Activated CD4-positive, alpha-beta T cell treated with anti-CD3 and anti-CD28 coated beads, Interleukin-2, amount 50 U/mL, for 16 hours (primary cell): ENCODE results near the gene ADGRD1.

ENCODE experiments used
- DNase-seq: peaks from one replicate; pipeline ENCODE4 v3.0.0-alpha.2; 2020

The ADGRD1 gene

DNA sequence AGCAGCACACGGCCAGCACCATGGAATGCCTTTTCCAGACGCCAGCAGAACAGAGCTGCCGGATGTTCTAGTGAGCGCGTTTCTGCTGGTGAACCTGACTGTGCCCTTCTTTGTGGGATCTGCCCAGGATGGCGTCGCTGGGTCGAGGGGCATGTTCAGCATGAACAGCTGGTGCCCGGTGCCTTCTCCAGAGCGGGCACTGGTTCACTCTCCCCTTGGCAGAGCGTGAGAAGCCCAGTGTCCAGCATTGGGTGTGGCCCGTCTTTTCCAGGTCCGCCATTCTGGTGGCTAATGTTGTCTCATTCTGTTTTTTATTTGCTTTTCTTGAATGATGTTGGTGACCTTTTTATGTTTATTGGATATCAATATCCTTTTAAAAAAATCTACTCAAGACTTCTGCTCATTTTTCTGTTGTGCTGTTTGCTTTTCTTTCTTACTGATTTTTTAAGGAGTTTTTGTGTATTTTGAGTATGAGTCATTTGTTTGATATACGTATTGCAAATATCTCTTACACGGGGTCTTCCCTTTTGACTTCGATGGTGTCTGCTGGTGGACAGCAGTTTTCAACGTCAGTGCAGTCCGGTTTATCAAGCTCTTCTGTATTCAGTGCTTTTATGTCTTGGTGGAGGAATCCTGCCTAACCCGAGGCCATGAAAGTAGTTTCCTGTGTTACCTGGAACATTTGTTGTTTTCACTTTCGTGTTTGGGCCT is 74.3 kb downstream of the ADGRD1 start:
- DNase-seq, result no peak

DNA sequence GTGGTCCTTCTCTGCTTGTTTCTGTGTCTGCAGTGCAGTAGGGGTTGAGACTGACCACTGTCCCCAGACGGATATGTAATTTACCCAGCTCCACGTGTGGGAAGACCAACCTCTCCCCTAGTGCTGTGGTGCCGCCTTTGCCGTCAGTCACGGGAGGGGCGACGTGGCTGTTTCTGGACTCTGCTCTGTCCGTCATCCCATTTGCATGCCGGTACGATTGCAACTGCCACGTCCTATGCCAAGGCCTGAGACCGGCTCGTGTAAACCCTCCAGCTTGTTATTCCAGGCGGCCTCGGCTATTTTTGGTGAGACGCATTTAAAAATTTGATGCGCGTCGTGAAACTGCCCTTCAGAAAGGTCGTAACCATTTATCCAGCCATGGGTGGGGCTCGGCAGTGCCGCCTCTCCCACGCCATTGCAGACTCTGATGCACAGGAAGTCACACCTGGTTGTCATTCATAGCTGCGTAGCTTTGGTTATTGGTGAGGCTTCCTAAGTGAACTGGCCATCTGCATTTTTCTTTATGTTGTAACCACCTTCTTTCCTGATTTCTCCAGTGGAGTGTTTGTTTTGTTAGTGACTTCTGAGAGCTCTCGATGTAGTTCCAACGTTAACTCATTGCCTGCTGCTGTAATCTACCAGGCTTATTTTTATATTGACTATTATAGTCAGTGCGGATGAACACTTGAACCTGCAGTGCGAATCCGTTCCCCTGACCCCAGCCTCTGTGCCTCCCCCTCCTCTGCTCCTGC is 75.1 kb downstream of the ADGRD1 start:
- DNase-seq, result no peak

DNA sequence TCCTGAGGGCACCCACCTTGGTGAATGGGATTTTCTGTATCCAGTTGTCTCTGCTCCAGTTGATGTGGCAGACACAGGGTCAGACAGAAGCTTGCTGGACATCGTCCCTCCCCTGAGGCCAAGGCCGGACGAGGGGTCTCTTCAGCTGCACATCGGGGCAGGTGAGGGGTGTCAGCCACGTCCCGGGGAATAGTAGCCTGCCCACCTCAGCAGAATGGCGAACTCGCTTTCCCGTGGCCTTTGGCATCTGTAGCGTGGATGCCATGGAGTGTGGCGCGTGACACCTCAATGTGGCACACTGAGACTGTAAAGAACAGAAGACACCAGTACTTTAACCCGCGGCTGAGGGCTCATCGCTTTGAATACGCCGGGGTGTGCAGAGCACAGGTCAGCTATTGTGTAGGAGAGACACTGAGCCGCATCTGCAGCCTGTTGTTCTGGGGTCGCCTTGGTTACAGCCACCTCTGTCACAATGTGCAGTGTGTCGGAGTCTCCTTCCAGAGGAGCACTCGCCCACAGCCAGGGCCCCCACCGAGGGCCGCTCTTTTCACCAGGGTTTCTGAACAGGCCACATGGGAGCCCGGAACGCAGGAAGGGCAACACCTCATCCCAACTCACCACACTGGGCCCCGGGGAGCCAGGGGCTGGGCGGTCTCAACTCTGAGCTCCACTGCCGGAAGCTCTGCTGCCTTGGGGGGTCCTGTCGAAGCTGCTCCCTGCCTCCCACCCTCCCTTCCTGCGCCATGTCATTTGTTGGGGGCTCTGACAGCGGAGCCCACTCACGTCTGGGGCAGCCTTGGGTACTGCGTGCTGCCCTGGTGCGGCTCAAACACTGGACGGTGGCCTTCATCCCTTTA is 77.0 kb downstream of the ADGRD1 start:
- DNase-seq, result no peak

DNA sequence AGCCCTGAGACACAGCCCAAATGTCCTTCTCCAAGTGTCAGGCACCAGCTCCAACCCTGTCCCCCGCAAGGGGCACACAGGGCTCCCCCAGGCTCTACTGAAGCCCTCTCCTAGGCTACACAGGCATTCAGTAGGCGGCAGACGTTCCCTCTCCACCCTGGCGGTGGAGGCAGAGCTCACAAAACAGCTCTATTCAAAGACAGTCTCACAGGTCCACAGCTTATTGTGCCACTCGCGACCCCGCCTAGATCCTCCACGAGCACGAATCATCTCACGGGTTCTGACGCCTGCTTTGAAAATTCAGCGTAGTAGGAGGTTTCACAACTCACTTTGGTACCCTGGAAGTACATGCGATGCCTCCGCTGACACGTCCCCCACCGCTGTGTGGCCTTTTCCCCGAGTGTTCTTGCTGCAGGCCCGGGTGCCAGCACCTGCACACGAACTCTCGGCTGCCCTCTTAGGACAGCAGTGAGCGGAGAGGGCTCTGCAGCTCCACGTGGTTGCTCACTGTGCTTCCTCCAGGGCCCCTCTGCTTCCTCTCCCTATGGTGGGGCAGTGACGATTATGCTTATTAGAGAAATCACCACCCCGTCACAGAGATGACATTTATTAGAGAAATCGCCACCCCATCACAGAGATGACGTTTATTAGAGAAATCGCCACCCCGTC is 78.5 kb downstream of the ADGRD1 start:
- no peak for DNase-seq

DNA sequence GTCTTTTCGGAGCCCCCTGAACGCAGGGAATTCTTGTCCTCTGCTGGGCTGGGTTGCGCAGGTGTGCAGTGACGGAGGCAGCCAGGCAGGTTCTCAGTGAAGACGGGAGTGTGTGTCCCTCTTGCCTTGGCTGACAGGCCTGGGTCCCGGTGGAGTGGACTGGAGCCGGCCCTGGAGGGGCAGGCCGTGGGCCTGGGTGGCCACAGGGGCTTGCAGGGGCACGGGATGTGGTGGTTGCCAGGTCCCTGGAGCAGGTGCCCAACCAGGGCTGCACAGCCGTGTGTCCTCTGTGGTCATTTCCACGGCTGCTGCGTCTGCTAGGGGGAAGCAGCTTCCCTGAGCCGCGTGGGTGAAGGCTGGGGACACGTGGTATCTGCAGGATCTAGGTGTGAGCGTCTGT is 79.8 kb downstream of the ADGRD1 start:
- DNase-seq, result no peak

DNA sequence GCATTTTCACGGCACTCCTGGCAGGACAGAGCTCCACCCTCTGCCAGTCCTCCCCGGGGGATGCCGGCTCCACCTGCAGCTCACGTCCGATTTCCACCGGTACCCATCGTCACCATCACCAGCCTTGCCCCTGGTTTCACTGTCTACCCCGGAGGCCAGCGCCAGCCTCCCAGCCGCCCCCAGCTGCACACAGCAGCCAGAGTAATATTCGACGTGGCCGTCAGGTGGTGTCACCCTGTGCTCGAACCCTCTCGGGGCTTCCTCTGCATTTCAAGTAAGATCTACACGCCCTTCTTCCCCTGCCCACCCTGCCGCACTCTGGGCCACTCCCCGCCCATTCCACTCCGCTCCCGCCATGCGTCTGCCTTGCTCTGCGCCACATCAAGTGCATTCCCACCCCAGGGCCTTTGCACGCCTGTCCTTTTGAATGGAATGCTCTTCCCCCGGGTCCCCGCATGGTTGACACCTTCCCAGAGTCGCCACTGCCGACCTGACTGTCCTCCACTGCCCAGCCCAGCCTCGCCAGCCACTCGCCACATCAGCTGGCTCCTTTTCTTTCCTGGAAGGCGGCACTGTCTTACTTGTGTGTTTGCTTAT is 80.3 kb downstream of the ADGRD1 start:
- DNase-seq, result no peak

DNA sequence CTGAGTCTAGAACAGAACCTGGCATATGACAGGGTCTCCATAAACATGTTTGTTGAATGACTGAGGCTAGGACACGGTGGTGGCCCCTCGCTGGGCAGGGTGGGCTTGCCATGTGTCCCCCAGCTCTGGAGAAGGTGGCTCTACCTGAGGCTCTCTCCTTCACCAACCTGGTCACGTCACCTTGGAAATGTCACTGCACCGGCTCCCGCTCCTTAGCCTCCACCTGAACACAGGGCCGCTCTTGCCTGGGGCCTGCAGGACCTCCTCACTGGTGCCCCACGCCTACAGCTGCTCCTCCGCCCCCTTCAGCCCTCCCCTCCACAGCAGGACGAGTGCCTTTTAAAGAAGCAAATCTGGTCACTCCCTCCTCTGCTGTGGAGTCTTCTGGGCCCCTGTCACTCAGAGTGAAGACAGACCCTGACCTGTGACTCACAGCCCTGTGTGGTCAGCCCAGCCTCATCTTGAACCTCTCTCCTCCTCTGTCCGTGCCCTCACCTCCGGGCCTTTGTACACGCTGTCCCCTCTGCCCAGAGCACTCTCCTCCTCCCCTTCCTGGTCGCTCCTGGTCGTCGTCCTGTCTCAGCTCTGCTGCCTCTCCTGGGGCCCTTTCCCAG is 81.0 kb downstream of the ADGRD1 start:
- DNase-seq, result no peak

DNA sequence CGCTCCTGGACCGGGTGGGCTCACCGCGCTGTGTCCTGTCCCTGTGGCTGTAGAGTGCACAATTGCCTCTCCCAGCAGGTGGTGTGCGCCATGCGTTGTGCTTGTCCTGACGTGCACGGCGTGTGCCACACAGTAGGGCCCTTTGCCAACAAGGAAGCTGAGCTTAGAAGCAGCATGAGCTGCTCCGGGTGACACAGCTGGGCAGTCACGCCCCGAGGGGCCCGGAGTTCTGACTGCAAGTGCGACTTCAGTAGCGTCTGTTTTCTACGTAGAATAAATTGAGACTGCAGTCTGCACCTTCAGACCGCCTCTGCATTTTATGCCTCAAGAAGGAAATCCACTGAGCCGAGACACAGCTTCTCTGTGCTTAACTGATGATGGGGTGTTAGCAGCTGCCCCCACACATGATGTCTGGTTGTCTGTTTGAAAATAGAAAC is 81.6 kb downstream of the ADGRD1 start:
- DNase-seq, result no peak

DNA sequence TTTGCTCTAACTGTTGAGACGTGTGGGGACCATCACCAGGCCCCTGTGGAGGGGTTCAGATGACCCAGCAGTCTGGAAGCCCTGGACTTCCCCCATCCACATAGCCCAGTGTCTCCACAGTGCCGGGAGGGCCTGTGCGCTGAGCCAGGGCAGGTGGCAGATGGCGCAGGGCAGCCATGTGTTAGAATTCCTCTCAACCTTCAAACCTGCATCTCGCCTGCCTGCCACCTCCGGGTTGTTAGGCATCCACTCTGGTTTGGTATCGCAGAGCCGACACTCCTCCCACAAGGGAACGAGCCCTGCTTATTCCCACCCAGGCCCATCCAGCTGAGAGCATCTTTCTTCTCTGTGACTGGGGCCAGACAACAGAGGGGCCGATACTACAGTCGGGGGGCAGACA is 84.5 kb downstream of the ADGRD1 start:
- DNase-seq, result no peak

DNA sequence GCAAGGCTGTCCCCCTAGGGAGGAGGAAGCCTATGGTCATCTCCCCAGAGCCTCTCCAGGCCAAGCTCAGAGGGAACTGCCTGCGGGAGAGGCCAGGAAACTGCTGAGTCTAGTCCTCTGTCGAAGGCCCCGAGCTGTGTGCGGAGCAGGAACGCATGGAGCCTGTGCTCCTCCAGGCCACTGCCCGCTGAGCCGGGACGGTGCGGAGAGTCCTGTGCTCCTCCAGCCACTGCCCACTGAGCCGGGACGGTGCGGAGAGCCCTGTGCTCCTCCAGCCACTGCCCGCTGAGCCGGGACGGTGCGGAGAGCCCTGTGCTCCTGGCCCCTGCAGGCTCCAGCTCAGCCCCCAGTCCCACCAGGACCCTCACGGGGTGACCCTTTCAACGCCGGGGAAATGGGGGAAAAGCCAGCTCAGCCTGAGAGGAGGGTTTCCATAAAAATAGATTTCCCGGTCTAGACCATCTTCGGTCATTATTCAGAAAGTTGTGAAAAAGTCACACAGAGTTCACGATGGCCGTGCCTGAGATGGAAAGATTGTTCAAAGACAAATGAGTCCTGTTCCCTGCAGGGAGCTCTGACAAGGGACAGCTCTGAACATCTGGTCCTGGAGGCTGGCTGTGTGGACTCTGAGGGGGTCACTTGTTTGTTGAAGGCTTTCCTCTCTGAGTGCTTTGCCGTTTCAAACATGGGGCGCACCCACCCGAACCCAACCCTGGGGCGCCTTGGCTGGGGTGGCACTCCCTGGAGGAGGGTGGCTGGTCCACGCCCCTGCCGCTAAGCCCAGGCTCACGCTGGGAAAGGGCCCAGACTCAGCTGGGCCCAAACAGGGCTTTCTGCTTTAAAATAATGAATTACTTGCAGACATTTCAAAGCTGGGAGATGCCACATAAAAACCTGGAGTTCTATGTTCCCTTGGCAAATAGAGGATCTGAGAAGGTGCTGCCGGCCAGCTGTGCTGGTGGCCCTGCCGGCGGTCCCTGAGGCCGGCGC is 85.5 kb downstream of the ADGRD1 start:
- DNase-seq, result no peak

DNA sequence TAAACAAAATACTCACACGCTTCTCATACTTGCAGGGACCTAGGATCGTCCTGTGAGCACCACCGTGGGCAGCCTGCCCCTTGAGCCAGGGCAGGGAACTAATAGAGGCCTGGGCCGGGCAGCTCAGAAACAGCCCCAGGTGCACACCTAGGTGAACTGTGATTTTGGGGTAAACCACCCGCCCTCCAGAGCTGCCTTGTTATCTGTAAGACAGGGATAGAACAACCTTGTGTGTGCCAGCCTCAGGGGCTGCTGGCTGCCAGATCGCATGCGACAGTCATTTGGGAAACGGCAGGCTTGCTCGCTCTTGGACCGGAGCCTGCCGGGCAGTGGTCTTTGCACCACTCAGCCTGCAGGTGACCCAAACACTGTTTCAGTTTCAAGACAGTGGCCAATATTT is 86.8 kb downstream of the ADGRD1 start:
- no peak for DNase-seq

DNA sequence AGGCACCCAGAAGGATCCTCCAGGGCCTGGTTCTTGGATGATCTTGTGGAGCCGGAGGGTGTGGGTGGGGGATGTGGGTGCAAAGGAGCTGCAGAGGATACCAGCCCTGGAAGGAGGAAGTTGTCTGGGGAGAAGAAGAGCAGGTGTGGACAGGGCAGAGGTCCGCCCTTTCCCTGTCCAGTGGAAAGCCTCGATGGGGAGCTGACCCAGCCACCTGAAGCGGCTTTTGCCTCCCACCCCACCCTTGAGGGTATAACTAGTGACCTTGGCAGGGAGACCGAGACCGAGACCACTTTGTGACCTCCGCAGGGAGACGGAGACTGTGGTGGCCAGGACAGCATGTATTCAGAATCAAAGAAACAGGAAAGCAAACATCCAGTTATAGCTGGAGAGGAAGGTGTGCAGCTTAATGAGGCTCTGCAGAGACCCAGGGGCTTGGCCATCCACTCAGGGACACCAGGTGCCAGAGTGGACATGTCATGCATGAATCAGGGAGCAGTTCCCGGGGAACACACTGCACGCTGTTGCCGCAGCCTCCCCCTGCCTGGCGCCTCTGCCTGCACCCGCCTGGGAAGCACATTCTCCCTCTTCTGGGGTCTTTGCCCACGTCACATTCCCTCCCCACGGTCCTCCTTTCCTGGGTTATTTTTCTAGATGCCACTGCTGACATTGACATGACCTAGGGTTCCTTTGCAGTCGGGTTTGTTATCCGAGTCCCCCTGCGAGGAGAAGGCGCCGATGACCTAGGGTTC is 87.7 kb downstream of the ADGRD1 start:
- DNase-seq, result no peak

DNA sequence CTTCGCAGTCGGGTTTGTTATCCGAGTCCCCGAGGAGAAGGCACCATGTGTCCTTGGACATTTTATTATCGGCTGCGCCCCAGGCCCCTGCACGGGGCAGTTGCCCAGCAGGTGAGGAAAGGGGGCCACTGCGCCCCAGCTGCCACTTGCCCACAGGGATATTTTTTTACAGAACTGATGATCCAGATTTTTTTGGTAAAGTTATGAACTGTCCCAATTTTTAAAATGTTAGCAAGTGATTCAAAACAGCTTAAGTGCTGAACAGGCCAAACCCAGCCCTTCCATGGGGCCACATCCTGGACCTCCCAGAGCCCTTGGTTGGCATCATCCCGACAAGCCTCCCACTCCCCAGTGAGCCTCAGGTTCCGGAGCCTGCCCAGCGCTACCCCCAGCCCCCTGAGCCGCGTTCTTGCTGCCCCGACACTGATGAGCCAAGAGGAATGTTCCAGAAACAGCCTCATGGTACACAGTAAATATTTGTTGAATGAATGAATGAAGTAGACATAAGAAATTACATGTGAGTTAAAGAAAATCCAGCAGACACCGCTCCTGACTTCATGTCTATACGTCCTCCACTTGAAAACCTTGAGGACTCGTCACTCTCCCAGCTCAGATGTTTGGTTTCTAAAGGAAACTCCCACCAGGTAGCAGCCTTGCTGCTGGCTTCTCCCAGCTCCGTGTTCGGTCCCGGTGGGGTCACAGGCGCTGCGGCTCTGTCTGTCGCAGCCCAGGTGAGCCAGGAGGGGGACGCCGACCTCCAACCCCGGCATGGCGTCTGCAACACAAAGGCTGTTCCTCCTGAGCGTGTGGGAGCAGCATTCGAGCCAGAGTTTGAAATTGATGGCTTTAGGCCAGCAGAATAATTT is 88.5 kb downstream of the ADGRD1 start:
- DNase-seq, result no peak

DNA sequence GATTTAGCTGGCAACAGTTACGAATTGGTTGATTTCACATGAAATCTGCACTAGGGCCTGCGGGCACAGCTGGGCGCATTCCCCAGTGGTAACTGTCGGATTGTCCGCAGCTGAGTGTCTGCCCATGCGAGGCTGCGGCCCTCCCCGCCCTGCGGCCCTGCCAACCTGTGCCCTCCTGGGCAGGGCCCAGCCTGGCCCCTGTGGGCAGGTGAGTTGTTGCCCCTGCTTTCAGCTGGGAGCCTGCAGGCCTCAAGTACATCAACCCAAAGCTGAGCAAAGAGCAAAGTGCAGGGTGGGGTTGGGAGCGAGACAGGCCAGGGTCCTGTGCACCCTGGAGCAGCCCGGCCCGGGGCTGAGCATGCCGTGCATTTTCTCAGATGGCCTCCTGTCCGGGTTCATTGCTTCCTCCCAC is 89.1 kb downstream of the ADGRD1 start:
- no peak for DNase-seq

DNA sequence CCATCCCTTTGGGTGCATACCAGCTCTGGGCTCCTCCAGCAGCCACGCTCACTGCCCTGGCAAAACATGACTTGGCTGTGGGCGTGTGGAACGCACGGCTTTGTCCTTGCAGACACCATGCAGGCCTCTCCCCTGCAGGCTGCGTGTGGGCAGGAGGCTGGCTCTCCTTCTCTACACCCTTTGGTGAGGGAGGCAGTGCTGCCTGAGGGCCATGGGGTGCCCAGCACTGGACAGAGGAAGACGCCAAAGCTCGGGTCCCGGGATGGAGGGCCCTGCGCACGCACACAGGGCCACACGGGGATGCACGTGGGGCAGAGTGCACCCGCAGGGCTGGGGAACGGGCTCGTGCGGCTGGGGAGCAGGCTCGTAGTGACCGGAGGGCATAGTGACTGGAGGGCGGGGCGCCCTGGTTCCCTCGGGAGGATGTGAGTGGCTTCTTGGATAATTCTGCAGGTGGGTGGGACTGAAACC is 89.7 kb downstream of the ADGRD1 start:
- DNase-seq, result no peak

DNA sequence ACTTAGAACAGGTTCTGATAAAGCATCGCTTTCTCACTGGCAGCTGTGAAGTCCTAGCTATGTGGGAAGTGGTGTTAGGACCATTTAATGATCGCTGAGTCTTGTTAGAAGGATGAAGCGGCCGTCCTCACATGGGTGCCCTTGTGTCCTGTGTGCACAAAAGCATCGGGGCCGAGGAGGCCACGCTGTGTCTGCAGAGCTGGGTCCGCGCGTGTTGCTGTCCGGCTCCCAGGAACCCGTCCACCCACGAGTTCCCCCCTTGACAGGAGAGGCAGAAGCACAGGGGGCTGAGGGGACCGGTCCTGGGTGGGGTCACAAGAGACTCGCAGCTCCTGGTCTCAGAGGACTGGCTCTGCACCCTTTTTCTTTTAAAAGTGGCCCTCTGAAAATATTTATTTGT is 90.4 kb downstream of the ADGRD1 start:
- no peak for DNase-seq

DNA sequence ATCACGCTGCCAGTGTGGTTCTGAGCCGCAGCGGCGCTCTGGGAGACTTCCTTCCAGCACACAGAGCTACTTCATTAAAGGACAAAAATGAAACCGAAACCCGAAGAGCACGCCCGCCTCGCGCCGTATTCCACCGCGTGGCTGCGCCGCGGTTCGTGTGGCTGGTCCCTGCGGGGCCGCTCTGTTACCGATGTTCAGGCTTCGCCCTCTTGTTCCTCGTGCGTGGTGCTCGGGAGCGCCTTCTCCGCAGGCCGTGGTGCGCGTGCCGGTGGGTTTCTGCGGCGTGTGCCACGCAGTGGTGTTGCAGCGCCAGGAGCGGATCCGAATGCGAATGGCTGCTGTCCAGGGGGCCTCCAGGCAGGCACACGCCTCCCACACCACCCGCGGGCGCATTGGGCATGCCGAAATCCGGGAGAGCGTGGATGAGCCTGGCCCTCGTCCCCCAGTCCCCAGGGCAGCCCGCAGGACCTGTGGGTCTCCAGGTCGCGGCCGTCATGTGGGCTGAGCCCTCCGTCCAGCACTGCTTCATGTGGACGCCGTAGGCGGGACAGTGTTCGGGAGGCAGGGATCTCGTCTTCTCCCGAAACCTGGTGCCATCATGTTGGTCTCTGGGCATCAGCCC is 91.2 kb downstream of the ADGRD1 start:
- DNase-seq, result no peak

DNA sequence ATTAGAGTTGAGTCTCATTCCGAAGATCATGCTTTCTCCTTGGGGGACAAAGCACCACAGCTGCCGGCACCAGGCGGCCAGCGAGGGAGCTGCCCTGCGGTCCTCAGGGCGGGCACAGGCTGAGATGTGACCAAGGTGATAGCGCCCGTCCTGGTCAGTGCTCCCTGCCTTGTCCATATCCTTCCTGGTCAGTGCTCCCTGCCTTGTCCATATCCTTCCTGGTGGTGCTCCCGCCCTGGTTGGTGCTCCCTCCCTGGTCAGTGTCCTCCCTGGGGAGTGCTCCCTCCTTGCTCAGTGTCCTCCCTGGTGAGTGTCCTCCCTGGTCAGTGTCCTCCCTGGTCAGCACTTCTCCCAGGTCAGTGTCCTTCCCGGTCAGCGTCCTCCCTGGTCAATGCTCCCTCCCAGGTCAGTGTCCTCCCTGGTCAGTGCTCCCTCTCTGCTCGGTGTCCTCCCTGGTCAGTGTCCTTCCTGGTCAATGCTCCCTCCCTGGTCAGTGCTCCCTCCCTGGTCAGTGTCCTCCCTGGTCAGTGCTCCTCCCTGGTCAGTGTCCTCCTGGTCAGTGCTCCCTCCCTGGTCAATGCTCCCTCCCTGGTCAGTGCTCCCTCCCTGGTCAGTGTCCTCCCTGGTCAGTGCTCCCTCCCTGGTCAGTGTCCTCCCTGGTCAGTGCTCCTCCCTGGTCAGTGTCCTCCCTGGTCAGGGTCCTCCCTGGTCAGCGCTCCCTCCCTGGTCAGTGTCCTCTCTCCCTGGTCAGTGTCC is 92.2 kb downstream of the ADGRD1 start:
- no peak for DNase-seq
